ENCODE results near the gene PDCD5. TPM values are rescaled to one million over a fixed set of nuclear protein-coding genes. Genes with fewer than 3 reads are reported as not detected.

The PDCD5 gene
- total and polyA plus RNA-seq, 2 of the 4 experiments (the other 2 are of a cell fraction): 30.6 to 74.1 TPM

- BruUV-seq (replicated peaks): no TSS peak
- POLR2A ChIA-PET (ENCODE audit: unreplicated experiment): no interaction called here
- no peak overlapping the region for H3K27ac ChIP-seq (ENCODE audit: insufficient read depth, low read length)
- ATAC-seq (ENCODE audit: low read depth) (no peak), DNase-seq (peak; percentile 29)
- no peak overlapping the region for H2AK9ac ChIP-seq (replicated peaks; ENCODE audit: low read depth, low read length, poor library complexity)
- no peak overlapping the region for H2BK20ac ChIP-seq (ENCODE audit: low read depth, low read length)
- H3K56ac ChIP-seq (ENCODE audit: extremely low read depth, insufficient read depth, low read length): no peak overlapping the region
- no peaks in the 10 kb centered on the region for H3K9me3 ChIP-seq (ENCODE audit: control insufficient read depth, insufficient read depth, low read length)
- CTCF ChIA-PET: no interaction called here
- no peak overlapping the region for H3K4me2 ChIP-seq (ENCODE audit: low read depth, low read length)
- WGBS, 2 experiments (ENCODE audit: extremely low coverage in 2 of 2, insufficient read length in 1 of 2): no CpG with 5 or more reads among the region's 5 CpGs
- H4K20me1 ChIP-seq (ENCODE audit: insufficient read depth, low read length): no peaks in the 10 kb centered on the region
- H3K9me1 ChIP-seq (ENCODE audit: insufficient read depth, low read length): no peaks in the 10 kb centered on the region
- no peak overlapping the region for H2BK120ac ChIP-seq (ENCODE audit: low read depth, low read length)
- dilution Hi-C loops (cut with HindIII; ENCODE audit: low sequenced_read_pairs, unreplicated experiment): no loop called here
- H3K27me3 ChIP-seq (ENCODE audit: control insufficient read depth, insufficient read depth, low read length): 0 out of 2 replicates have a peak, but pooled peaks cover 2% of the 10 kb centered on the region
- no peak overlapping the region for H3K9ac ChIP-seq (ENCODE audit: low read depth, low read length)
- H4K5ac ChIP-seq (ENCODE audit: low read depth, low read length): no peak overlapping the region
- no peak overlapping the region for H4K8ac ChIP-seq (ENCODE audit: low read depth in 2 of 2, low read length in 2 of 2)
- H2AFZ ChIP-seq (replicated peaks; ENCODE audit: low read length, poor library complexity): no peak overlapping the region
- H3K79me1 ChIP-seq (ENCODE audit: low read depth in 1 of 2, low read length in 2 of 2): no peaks in the 10 kb centered on the region
- H3K23ac ChIP-seq (ENCODE audit: low read depth, low read length): no peak overlapping the region
- no peak overlapping the region for H2AK5ac ChIP-seq (ENCODE audit: low read depth, low read length)
- no peak overlapping the region for H3K18ac ChIP-seq (ENCODE audit: low read depth, low read length)
- intact Hi-C loops (cut with micrococcal nuclease): no loop called here
- H3K36me3 ChIP-seq (ENCODE audit: control insufficient read depth, insufficient read depth, low read length): no peaks in the 10 kb centered on the region
- H4K91ac ChIP-seq (ENCODE audit: insufficient read depth, low read depth, low read length): no peak overlapping the region
- no peak overlapping the region for H3K4me3 ChIP-seq (ENCODE audit: insufficient read depth, low read depth, low read length)
- TF ChIP-seq MAFK (IDR thresholded peaks at IDR 0.05; ENCODE audit: low read depth, low read length): no peak
- TF ChIP-seq RFX5 (IDR thresholded peaks at IDR 0.05; ENCODE audit: low read depth, low read length): no peak
- TF ChIP-seq CEBPB (IDR thresholded peaks at IDR 0.05; ENCODE audit: low read depth, low read length): no peak
- no peak for TF ChIP-seq ELK1 (IDR thresholded peaks at IDR 0.05; ENCODE audit: borderline replicate concordance, low read depth, low read length)
- TF ChIP-seq USF2 (IDR thresholded peaks at IDR 0.05; ENCODE audit: low read depth, low read length): no peak
- no peak for TF ChIP-seq RCOR1 (IDR thresholded peaks at IDR 0.05; ENCODE audit: insufficient replicate concordance, low read length)
- TF ChIP-seq MAZ (IDR thresholded peaks at IDR 0.05; ENCODE audit: borderline replicate concordance, low read depth, low read length): no peak
- TF ChIP-seq CTCF (conservative IDR thresholded peaks at IDR 0.05; ENCODE audit: low read depth, low read length): no peak
- H2BK15ac ChIP-seq (ENCODE audit: low read depth, low read length): no peak overlapping the region
- H3K4me1 ChIP-seq (ENCODE audit: control insufficient read depth, insufficient read depth, low read length): no peaks in the 10 kb centered on the region
- H3K14ac ChIP-seq (replicated peaks; ENCODE audit: low read depth, low read length): no peak overlapping the region
- no peak overlapping the region for H2BK5ac ChIP-seq (ENCODE audit: low read depth, low read length, poor library complexity, severe bottlenecking)
- in situ Hi-C loops (cut with MboI; ENCODE audit: low sequenced_read_pairs): loop anchor here (10.0 to 25.0 kb wide), 2 partner anchors 282 to 1904 kb away; no protein-coding TSS in a partner anchor
- no peak overlapping the region for H3K4ac ChIP-seq (ENCODE audit: low read depth, low read length)
These were observed 14.7 kb upstream of the PDCD5 start for GRCh38 chr19:32566246-32566830.
